Stimulated activated CD8-positive, alpha-beta memory T cell treated with anti-CD3 and anti-CD28 coated beads, Interleukin-2, amount 100 ng/mL, for 48 hours (primary cell): ENCODE data around the gene LACRT.
"Not testable (repeated sequence)": the region's sequence is repeated elsewhere in the genome, so short reads cannot be mapped to it uniquely, and the experiment has no call there.

Source experiments
- DNase-seq, 2 donors: peaks; one replicate each; pipeline ENCODE4 v3.0.0-alpha.2; 2020; ENCODE audit warnings: low read depth in 2 of 2

LACRT gene, protein sequence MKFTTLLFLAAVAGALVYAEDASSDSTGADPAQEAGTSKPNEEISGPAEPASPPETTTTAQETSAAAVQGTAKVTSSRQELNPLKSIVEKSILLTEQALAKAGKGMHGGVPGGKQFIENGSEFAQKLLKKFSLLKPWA

DNA sequence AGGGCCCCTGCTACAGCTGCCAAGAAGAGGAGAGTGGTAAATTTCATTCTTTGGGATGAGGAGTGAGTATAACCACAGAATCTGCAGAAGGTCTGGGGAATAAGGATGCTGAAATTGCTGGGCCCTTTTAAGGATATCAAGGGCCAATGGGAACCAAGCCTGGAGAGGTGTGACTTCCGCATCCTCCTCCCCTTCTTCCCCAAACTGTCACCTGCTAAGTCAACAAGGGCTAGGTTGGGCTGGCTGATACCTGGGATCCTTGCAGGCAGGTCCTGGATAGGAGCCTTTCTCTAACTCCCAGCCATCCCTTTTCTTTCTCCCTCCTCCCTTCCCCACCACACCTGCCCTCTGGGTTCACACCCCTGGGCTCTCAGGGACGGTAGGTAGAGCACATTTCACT lies at the start of gene LACRT:
TSS of gene LACRT (minus strand) at position 101 of the 400 bp plus-strand sequence. CDS start at position 47, 54 bp downstream.
- DNase-seq: no peak

DNA sequence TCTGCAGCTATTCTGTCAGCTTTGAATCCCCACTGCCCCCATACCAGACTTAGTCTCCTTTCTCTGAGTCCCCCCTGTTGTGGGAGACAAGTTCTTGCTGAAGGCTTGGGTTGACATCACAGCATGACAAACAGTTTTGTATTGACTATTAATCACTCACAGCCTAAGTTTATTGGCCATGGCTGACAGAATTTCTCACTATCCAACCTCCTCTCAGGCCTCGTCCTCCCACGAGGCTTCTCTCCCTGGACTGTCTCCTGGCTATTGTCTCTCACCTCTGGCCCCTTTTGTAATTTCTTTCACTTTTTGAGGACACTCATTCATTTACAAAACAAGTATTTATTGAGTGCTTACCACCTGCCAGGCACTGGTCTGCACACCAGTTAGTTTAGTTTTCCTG lies 48.7 kb upstream of the LACRT start:
- DNase-seq: no peak

DNA sequence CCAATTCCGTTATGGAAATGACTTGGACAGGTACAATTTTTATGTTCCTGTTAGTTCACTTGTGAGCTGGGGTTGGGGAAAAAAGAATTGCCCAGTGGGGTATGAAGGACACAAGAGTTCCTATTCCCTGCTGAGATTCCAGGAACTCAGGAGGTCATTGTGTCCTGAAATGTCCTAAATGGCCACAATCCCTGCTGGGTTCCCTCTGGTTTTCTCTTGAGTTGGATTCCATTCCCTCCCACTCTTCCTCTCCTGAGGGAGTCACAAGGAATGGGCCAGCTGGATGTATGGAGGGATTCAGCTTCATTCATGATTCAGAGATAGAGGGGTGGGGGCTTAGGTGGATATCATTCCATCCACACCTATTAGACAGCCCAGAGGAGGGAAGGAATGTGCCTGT lies 48.0 kb upstream of the LACRT start:
- no peak for DNase-seq

DNA sequence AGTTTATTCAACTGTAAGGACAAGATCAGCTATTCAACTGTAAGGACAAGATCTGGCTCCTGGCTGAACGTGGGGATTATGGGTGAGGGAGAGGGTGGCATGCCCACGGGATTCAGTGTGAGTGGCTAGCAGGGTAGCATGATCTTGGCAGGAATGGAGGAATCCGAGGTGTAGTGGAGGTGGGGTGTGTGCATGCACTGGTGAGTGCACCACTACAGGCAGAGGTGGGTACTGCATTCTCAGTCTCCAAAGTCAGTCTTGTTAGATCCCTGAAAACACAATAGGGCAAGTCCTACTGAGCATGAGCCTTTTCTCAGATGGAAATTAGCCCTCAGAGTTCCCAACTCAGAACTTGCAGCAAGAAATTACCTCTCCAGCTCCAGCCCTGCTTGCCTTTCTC lies 45.7 kb upstream of the LACRT start:
- DNase-seq: peak in 1 of 2 donors; percentile 10

DNA sequence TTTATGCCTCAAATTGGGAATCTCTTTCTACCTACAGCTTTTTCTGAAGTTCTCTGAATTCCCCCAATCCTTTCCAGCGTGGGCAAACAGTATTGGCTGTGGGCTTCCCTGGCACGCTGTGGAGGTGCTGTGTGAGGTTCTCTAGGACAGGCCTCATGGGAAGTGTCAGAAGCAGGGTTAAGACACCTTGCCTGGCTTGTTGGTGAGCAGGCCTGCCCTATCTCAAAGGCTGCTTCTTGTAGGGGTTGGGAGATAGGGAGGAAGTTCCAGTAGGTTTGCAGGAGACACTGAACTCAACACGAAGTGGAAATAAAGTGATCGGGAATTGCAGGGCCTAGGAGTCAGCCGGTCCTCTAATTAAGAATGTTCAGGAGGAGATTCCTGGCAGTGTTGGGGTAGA lies 43.4 kb upstream of the LACRT start:
- DNase-seq: no peak

DNA sequence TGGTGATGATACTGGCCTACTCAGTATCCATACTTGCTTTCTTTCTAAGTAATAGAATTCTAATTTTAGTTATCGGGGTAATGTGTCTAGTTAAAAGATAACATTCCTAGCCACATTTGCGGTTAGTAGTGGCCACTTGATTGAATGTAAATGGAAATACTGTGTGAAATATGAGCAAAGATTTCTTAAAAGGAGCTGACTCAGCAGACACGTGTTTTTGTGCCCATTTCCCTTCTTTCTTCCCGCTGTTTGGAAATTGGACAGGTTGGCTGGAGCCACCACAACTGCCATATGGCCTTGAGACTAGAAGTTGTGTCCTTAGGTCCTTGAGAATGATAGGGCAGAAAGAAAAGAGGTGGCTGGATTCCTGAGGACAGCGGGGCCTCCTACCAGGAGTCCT lies 33.2 kb upstream of the LACRT start:
- DNase-seq: no peak

DNA sequence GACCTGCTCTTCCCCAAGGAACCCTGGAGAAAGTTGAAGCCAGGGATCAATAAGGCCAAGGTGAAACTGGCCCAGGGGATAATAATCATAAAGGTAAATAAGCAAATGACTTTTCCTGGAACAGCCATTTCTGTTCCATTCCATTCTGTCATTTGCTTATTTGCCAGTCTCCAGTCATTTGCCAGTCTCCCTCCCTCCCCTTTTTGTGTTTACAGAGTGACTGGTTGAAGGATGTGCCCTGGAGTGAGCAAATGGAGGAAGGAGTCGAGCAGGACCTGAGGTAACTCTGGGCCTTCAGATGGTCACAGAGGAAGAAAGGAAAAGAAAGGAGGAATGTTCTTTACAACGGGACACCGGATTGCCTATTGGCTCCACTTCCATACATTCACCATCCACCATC lies 31.3 kb upstream of the LACRT start:
- no peak for DNase-seq

DNA sequence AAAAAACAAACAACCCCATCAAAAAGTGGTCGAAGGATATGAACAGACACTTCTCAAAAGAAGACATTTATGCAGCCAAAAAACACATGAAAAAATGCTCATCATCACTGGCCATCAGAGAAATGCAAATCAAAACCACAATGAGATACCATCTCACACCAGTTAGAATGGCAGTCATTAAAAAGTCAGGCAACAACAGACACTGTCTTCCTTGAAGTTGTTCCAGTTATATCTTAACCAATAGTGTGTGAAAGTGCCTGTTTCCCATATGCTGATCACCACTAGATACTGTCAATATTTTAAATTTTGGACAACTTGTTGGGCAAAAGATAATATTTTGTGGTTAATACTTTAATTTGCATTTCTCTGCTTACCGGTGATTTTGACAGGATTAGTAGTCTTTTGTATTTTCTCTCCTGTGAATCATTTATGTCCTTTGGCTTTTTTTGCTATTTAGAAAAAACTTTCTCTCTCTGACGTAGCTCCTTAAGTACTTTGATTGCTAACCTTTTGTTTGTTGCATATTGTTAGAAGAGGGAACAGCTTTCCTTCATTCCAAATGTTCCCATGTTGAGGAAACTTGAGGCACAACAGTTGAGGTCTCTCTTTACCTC lies 30.4 kb upstream of the LACRT start:
- DNase-seq: not testable (repeated sequence)

DNA sequence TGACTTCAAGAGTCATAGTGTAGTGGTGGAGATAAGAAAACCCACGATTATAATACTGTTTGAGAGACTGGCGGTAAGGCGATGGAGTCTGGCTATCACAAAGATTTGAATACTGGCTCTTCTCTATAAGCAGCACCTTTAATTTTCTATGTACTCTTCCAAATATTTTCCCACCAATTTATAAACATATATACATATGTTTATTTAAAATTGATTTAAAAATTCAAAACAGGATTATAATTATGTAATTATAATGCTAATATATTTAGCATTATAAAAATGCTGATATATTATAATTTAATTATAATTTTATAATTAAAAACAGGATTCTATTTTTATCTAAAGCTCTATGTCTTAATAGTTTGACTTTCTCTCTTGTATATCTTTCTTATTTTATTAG lies 28.9 kb upstream of the LACRT start:
- no peak for DNase-seq

DNA sequence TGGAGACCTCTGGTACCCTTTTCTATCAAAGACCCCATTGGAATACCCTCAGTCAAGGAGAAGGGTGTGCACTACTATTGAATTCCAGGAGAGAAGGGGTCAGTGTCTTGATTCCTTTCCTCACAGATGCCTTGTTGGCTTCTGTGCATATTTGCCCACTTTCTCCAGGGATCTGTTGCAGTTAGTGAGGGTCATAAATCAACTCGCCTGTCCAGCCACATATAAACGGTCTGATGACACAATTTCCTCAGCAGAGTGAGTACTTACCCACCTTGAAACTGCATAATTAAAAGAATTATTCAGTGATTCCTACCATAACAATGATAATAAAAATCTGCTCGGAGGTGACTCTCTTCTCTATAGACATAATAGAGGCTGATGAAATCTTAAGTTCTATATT lies 27.3 kb upstream of the LACRT start:
- no peak for DNase-seq

DNA sequence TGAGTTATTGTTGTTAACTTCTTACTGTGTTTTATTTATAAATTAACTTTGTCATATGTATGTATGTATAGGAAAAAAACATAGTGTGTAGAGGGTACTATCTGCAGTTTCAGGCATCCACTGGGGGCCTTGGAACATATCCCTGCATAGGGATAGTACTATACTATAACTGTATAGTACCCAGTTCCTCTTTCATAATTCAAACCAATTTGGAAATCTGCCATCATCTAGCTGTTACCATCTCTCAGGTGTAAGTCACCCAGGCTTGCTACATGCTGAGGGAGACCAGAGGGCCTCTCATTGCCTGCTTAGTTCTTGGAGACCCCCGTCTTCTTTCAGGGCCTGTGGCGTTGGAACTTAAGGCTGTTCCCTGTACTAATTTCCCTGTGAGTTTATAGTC lies 26.4 kb upstream of the LACRT start:
- no peak for DNase-seq

DNA sequence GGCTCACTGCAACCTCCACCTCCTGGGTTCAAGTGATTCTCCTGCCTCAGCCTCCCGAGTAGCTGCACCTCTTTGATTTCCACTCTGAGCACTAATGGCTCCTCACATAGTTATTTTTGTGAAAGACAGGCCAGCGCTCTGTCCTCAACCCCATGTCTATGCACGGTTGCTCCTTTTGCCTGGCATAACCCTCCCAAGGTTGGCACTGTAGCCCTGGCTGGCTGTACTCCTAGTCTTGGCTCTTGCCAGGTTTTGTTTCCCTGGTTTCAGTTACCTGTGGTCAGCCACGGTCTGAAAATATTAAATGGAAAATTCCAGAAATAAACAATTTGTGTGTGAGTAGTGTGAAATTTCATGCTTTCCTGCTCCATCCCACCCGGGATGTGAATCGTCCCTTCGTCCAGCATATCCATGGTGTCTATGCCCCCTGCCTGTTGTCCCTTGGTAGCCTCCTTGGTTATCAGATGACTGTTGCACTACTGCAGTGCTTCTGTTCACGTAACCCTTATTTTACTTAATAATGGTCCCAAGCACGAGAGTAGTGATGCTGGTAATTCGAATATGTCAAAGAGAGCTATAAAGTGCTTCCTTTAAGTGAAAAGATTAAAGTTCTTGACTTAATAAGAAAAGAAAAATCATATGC lies 25.7 kb upstream of the LACRT start:
- no peak for DNase-seq

DNA sequence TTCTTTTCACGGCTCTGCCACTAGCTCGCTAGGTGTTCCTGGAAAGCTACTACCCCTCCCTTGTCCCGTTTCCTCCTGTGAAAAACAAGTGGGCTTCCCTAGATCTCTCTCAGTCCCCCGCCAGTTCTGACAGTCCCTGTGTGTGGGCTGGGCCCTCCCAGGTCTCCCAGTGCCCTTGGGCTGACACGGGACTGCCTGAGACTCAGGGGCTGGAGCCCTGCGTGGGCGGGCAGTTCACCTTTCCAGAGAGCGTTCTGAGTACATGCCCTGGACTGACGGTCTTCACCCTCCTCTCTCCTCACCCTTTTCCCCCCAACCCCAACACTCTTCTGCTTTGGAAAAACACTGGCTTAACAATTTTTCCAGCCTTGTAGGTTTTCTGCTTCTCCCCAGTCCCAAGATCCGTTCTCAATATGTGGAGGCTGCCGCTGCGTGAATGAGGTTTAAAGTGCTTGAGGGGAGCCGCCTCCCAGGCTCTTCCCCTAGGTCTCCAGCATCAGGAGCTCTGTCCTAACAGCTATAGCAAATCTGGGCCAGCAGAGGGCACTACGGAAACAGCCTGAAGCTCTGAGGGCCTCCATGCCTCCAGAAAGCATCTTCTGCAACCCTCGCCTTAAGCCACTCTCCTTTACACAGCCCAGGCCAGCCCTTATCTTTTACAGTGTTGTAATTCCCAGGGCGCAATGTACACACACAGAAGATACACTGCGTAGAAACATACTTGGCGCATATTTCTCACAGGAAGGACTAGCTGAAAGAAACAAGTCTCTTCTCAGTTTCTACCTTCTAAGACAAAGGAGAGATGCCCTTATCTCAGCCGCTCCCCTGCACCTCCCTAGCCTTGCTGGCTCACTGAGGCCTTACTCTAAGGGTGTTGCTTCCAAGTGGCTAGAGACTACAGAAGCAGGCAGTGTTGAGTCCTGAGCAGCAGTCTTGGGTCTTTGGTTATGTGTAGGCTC lies 23.9 kb upstream of the LACRT start:
- DNase-seq: peak; percentile 8 to 43

DNA sequence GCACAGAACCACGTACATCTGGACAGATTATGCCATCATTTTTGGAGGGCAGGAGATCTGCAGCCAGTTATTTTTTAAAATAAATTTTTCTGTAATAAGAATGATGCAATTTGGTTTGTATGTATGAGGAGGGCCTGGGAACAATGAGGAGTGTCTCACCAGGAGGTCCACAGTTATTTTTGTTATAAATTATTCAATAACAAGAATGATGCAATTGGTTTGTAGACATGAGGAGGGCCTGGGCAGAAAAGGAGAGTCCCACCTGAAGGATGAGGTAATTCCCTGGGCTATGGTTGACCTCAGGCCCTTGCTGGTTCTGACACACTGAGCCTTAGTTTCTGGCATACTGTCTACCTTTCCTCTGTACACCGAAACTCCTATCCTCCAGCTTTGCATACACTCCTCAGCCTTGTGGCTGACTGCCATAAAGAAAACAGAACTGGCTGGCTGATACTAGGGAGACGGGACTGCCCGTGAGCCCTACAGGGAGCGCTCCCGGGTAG lies 22.5 kb upstream of the LACRT start:
- DNase-seq: no peak

DNA sequence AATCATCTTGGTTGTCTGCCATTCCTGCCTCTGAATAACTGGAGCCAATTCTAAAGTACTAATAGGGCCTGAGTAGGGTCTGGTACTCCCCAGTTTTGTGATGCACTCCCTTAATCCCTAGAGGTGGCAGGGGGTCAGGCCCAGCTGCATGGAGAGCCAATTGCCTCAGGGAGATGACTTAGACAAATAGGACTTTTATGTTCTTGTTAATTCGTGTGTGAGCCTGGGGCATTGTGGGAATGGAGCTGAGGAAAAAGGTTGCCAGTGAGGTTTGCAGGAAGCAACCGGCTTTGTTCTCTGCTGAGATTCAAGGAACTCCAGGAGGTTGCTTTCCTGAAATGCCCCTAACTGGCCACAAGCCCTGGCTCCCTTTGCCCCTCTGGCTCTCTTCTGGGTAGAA lies 20.2 kb upstream of the LACRT start:
- DNase-seq: no peak

DNA sequence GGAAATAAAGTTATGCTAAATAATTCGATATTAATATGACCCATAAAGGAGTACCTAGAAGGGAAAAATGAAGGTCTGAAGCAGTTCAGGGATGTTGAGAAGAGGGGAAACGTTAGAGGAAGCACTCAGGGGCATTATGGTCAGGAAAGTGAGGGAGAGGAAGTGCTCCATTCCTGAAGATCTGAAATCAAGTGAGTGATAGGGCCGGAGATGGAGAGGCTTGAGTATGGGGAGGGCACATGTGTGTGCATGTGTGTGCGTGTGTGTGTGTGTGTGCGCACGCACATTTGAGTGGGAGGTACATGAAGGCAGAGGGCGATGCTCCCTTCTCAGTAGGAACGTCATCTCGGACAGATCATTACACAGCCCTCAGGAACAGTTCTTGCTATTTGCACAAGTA lies 18.3 kb upstream of the LACRT start:
- no peak for DNase-seq

DNA sequence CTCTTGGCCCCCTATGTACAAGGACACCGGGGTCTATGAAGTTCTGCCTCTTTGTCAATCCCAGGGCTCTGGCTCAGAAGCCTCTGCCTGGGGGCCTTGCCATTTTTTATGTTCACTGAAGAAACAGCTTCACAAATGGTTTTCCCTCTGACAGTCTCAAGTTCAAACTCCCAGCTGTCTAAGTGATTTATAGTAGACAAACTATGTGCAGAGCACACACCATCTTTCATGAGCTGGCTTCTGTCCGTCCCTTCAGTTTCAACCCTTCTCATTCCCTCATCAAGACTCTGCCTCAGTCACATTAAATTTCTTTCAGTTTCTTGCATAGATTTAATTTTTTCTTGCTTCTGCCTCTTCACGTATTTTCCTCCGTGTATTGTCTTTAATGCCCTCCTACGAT lies 16.2 kb upstream of the LACRT start:
- no peak for DNase-seq

DNA sequence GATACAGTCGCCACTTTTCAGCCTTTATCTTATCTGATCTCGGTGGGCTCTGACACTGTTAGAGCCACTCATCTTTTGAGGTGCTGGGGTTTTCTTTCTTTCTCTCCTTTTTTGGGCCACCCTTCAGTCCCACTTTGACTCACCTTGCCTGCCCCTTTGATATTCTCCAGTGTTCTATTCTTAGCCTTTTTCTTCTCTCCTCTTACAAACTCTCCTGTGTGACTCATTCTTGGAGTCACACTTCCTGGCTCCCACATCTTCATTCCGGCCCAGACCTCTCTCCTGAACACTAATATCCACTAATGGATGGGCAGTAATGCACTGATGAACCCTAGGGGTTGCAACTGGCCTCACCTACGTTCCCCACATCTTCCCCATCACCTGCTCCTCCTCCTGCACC lies 15.7 kb upstream of the LACRT start:
- DNase-seq: no peak

DNA sequence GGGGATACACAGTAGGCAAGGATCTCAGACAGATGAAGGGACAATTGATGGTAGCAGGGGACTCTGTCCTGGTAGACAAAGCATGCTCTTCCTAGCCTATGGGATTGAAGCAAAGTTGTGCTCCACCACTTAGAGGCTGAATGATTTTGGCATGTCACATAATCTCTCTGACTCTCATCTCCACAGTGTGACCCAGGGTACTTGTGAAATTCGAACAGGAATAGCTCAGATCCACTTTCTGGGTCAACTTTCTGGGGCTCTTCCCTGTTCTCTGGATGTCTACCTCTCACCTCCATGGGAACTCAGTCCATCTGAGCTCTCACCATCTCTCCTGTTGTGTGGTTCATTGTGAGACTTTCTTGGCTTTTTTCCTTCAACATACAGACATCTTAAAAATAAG lies 15.1 kb upstream of the LACRT start:
- no peak for DNase-seq

DNA sequence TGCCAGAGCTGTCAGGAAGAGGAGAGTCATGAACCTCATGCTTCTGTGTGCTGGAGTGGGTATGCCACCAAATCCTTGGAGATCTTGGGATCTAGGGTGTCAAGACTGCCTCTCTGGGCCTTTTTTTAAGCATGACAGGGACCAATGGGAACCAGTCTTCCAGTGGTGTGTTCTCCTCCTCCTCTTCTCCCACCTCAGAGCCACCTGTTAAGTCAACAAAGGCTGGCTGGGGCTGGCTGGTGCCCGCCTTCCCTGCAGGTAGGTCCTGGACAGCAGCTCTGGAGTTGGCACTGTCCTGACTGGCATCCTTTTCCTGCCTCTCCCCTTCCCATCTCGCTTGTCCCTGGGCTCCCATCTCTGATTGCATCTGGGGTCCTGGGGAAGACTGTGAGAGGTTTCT lies 13.6 kb upstream of the LACRT start, which contains the start of gene DCD:
TSS of gene DCD (minus strand) at position 101 of the 400 bp plus-strand sequence. CDS start at position 39, 62 bp downstream.
- no peak for DNase-seq

DNA sequence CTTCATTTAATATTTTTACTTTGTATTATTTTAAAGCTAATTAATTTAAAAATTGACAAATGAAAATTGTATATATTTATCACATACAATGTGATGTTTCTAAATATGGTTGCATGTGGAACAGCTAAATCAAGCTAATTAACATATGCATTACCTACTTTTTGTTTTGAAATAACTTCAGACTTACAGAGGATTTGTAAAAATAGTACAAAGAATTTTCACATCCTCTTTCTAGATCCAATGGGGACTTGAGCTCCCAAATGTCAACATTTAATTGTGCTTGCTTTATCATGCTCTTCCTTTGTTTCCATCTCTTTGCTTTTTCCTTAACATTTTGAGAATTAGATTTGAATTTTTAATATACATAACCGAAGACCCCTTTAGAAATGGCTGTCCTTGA lies 6.9 kb upstream of the LACRT start:
- no peak for DNase-seq

DNA sequence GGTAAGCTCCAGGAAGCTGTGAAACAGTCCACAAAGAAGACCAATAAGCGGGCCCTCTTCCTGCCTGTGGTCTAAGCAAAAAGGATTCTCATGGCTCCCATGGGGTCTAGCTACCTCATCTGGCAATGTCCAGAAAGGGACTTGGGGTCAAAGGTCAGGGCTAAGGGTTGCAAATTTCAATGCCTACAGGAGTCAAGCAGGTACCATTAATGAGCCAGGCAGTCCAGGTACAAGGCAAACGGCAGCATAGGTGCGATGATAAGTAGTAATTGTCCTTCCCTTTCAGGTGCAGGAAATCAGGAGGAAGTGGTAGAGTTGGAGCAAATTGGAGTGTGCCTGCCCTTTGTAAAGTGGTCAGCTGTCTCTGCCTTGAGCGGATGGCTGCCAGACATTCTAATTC lies 6.4 kb upstream of the LACRT start:
- DNase-seq: no peak
